K562 treated with DMSO at 1 percent for 4 hours (cell line): Measurements from ENCODE around the gene PECR. TPM values are rescaled to one million over a fixed set of nuclear protein-coding genes. Genes with fewer than 3 reads are reported as not detected.

Source experiments
- total RNA-seq: library from RNA; unstranded; fragments of 300-600 nt; gene quantifications from 2 replicates; pipeline ENCODE4 v1.2.3, GENCODE V29; 2022; ENCODE audit not compliant: insufficient read depth

PECR gene
- total RNA-seq, result 9.1 and 22.9 TPM in 2 replicates

GRCh38 chr2:216081487-216082116, at the start of gene PECR, which contains the start of gene TMEM169:
TSS of gene PECR (minus strand) at chr2:216081809. CDS start at chr2:216081741, 68 bp downstream.
TSS of gene TMEM169 (plus strand) at chr2:216081919. CDS start at chr2:216095964, 14,045 bp downstream.

GRCh38 chr2:216108967-216109921, 27.6 kb upstream of the PECR start, which contains the start of gene XRCC5:
TSS of gene XRCC5 (plus strand) at chr2:216109348. CDS start at chr2:216109437, 89 bp downstream.

GRCh38 chr2:216013080-216013909, 68.3 kb downstream of the PECR start, which contains the start of gene MREG:
TSS of gene MREG (minus strand) at chr2:216013551. CDS start at chr2:216013327, 224 bp downstream.

Other genes with a start within 250 kb of the PECR start
- 2.2 and 2.4 TPM in 2 replicates for gene MREG, start 68.3 kb downstream of the PECR start, total RNA-seq
- 0.75 and 2.3 TPM in 2 replicates for gene TMEM169, start 110 bp upstream of the PECR start, total RNA-seq
- gene XRCC5, start 27.5 kb upstream of the PECR start, total RNA-seq, result 90.1 and 98.1 TPM in 2 replicates